ENCODE measurements around the gene CHST15. TPM values are rescaled to one million over a fixed set of nuclear protein-coding genes. Genes with fewer than 3 reads are reported as not detected.

The CHST15 gene
- total RNA-seq, 5 donors from 2014 or later (not counting 1 experiment from before 2014, with no cell fraction given) = 0.95 to 4.2 (median 1.3) TPM

- H3K4me1 ChIP-seq (ENCODE audit: control insufficient read depth in 1 of 2, extremely low read depth in 1 of 2, insufficient read depth in 2 of 2, low read length in 2 of 2) = peaks cover 12 to 29% of the 10 kb centered on the region in 2 experiments
- CTCF ChIA-PET = no interaction called here
Observed at GRCh38 chr10:124076148-124076733, 17.2 kb downstream of the CHST15 start.

GRCh38 chr10:124075231-124075955 is 18.0 kb downstream of the CHST15 start:
- Histone ChIP-seq H3K27ac (ENCODE audit: low read length) (no peak overlapping the region), H3K36me3 (ENCODE audit: control insufficient read depth in 2 of 2, extremely low read depth in 1 of 2, insufficient read depth in 1 of 2, low read length in 1 of 2) (no peaks in the 10 kb centered on the region), H3K4me1 (ENCODE audit: control insufficient read depth in 1 of 2, extremely low read depth in 1 of 2, insufficient read depth in 2 of 2, low read length in 2 of 2) (peaks cover 12 to 29% of the 10 kb centered on the region in 2 experiments)

More at GRCh38 chr10:124076148-124076733, 17.2 kb downstream of the CHST15 start:
- no peak overlapping the region for H3K4me3 Mint-ChIP-seq
- Histone ChIP-seq H3K9me3 (no peaks in the 10 kb centered on the region), H3K27me3 (replicated peaks in 1 of 2; ENCODE audit: control insufficient read depth in 2 of 2, extremely low read depth in 1 of 2, insufficient read depth in 2 of 2, low read length in 1 of 2) (peaks cover 0 to 9% of the 10 kb centered on the region in 2 experiments), H3K36me3 (ENCODE audit: control insufficient read depth in 2 of 2, extremely low read depth in 1 of 2, insufficient read depth in 1 of 2, low read length in 1 of 2) (no peaks in the 10 kb centered on the region), H3K27ac (ENCODE audit: low read length) (no peak overlapping the region), H3K4me3 (ENCODE audit: control insufficient read depth in 1 of 2, extremely low read depth in 1 of 2, low read length in 1 of 2) (no peak overlapping the region)
- peaks cover 18 to 24% (median 18%) of the 10 kb centered on the region in 3 donors for H3K4me1 Mint-ChIP-seq
- no peaks in the 10 kb centered on the region for H3K36me3 Mint-ChIP-seq
- peaks cover 0 to 9% of the 10 kb centered on the region in 2 donors for H3K27me3 Mint-ChIP-seq
- DNase-seq (no peak), ATAC-seq (replicated peaks in 1 of 4) (no peak)
- no peak overlapping the region for H3K27ac Mint-ChIP-seq
- WGBS (ENCODE audit: insufficient coverage) = 79% methylated on average over 7 of the region's 9 CpGs
- no peaks in the 10 kb centered on the region for H3K9me3 Mint-ChIP-seq
- POLR2A ChIA-PET = interaction anchor here in 1 of 2 donors (0.6 kb wide), 1 partner anchor 1660 kb away, joined by 6 read pairs; no protein-coding TSS in a partner anchor

GRCh38 chr10:124074501-124075109 is 18.8 kb downstream of the CHST15 start:
- Histone ChIP-seq H3K36me3 (ENCODE audit: control insufficient read depth in 2 of 2, extremely low read depth in 1 of 2, insufficient read depth in 1 of 2, low read length in 1 of 2) (no peaks in the 10 kb centered on the region), H3K27me3 (replicated peaks in 1 of 2; ENCODE audit: control insufficient read depth in 2 of 2, extremely low read depth in 1 of 2, insufficient read depth in 2 of 2, low read length in 1 of 2) (peaks cover 0 to 9% of the 10 kb centered on the region in 2 experiments), H3K4me3 (ENCODE audit: control insufficient read depth in 1 of 2, extremely low read depth in 1 of 2, low read length in 1 of 2) (no peak overlapping the region), H3K4me1 (ENCODE audit: control insufficient read depth in 1 of 2, extremely low read depth in 1 of 2, insufficient read depth in 2 of 2, low read length in 2 of 2) (peaks cover 12 to 29% of the 10 kb centered on the region in 2 experiments), H3K27ac (ENCODE audit: low read length) (no peak overlapping the region), H3K9me3 (no peaks in the 10 kb centered on the region)
- H3K9me3 Mint-ChIP-seq = no peaks in the 10 kb centered on the region
- POLR2A ChIA-PET = no interaction called here
- peak overlapping the region; percentile 1 to 66 for H3K27ac Mint-ChIP-seq
- CTCF ChIA-PET = no interaction called here
- ATAC-seq (replicated peaks in 1 of 4) (peak in 3 of 4 experiments; percentile 33 to 85 (median 74)), DNase-seq (peak in 8 of 35 experiments; percentile 12 to 47 (median 16))
- H3K4me1 Mint-ChIP-seq = peaks cover 13 to 24% (median 18%) of the 10 kb centered on the region in 3 donors
- peaks cover 0 to 9% of the 10 kb centered on the region in 2 donors for H3K27me3 Mint-ChIP-seq
- no peaks in the 10 kb centered on the region for H3K36me3 Mint-ChIP-seq
- WGBS (ENCODE audit: insufficient coverage) = 42% methylated on average over 8 of the region's 12 CpGs
- H3K4me3 Mint-ChIP-seq = peak overlapping the region in 2 of 3 donors; percentile 18 to 57

More at GRCh38 chr10:124075231-124075955, 18.0 kb downstream of the CHST15 start:
- no peaks in the 10 kb centered on the region for H3K36me3 Mint-ChIP-seq
- no peaks in the 10 kb centered on the region for H3K9me3 Mint-ChIP-seq
- no peak overlapping the region for H3K4me3 ChIP-seq (ENCODE audit: control insufficient read depth in 1 of 2, extremely low read depth in 1 of 2, low read length in 1 of 2)
- DNase-seq (no peak), ATAC-seq (replicated peaks in 1 of 4) (no peak)
- H3K27me3 ChIP-seq (replicated peaks in 1 of 2; ENCODE audit: control insufficient read depth in 2 of 2, extremely low read depth in 1 of 2, insufficient read depth in 2 of 2, low read length in 1 of 2) = peaks cover 0 to 9% of the 10 kb centered on the region in 2 experiments
- CTCF ChIA-PET = no interaction called here
- 74% methylated on average over 4 of the region's 12 CpGs for WGBS (ENCODE audit: insufficient coverage)
- H3K27me3 Mint-ChIP-seq = peaks cover 0 to 9% of the 10 kb centered on the region in 2 donors
- H3K9me3 ChIP-seq = no peaks in the 10 kb centered on the region
- no peak overlapping the region for H3K4me3 Mint-ChIP-seq
- peaks cover 18 to 24% (median 18%) of the 10 kb centered on the region in 3 donors for H3K4me1 Mint-ChIP-seq
- H3K27ac Mint-ChIP-seq = no peak overlapping the region
- POLR2A ChIA-PET = no interaction called here

- ChIA-PET POLR2A (no interaction called here), CTCF (no interaction called here)
- peak overlapping the region in 1 of 3 donors; percentile 57 for H3K4me3 Mint-ChIP-seq
- peaks cover 12 to 29% of the 10 kb centered on the region in 2 experiments for H3K4me1 ChIP-seq (ENCODE audit: control insufficient read depth in 1 of 2, extremely low read depth in 1 of 2, insufficient read depth in 2 of 2, low read length in 2 of 2)
- no peak overlapping the region for H3K27ac Mint-ChIP-seq
- H3K27me3 ChIP-seq (replicated peaks in 1 of 2; ENCODE audit: control insufficient read depth in 2 of 2, extremely low read depth in 1 of 2, insufficient read depth in 2 of 2, low read length in 1 of 2) = peaks cover 0 to 7% of the 10 kb centered on the region in 2 experiments
- no peaks in the 10 kb centered on the region for H3K36me3 Mint-ChIP-seq
- H3K9me3 ChIP-seq = no peaks in the 10 kb centered on the region
- no peak overlapping the region for H3K4me3 ChIP-seq (ENCODE audit: control insufficient read depth in 1 of 2, extremely low read depth in 1 of 2, low read length in 1 of 2)
- H3K27me3 Mint-ChIP-seq = peaks cover 0 to 9% of the 10 kb centered on the region in 2 donors
- 100% methylated on average over 4 of the region's 5 CpGs for whole genome bisulfite sequencing (ENCODE audit: insufficient coverage)
- ATAC-seq (replicated peaks in 1 of 4) (no peak), DNase-seq (no peak)
- no peaks in the 10 kb centered on the region for H3K36me3 ChIP-seq (ENCODE audit: control insufficient read depth in 2 of 2, extremely low read depth in 1 of 2, insufficient read depth in 1 of 2, low read length in 1 of 2)
- no peaks in the 10 kb centered on the region for H3K9me3 Mint-ChIP-seq
- H3K27ac ChIP-seq (ENCODE audit: low read length) = no peak overlapping the region
- peaks cover 13 to 24% (median 18%) of the 10 kb centered on the region in 3 donors for H3K4me1 Mint-ChIP-seq
Observed at GRCh38 chr10:124073978-124074377, 19.4 kb downstream of the CHST15 start.

- no peaks in the 10 kb centered on the region for H3K9me3 Mint-ChIP-seq
- peaks cover 12 to 29% of the 10 kb centered on the region in 2 experiments for H3K4me1 ChIP-seq (ENCODE audit: control insufficient read depth in 1 of 2, extremely low read depth in 1 of 2, insufficient read depth in 2 of 2, low read length in 2 of 2)
- H3K27me3 Mint-ChIP-seq = peaks cover 0 to 9% of the 10 kb centered on the region in 2 donors
- H3K4me3 Mint-ChIP-seq = peak overlapping the region in 1 of 3 donors; percentile 8
- H3K27ac ChIP-seq (ENCODE audit: low read length) = no peak overlapping the region
- H3K9me3 ChIP-seq = no peaks in the 10 kb centered on the region
- peaks cover 13 to 24% (median 18%) of the 10 kb centered on the region in 3 donors for H3K4me1 Mint-ChIP-seq
- DNase-seq (no peak), ATAC-seq (replicated peaks in 1 of 4) (no peak)
- peaks cover 0 to 11% of the 10 kb centered on the region in 2 experiments for H3K27me3 ChIP-seq (replicated peaks in 1 of 2; ENCODE audit: control insufficient read depth in 2 of 2, extremely low read depth in 1 of 2, insufficient read depth in 2 of 2, low read length in 1 of 2)
- ChIA-PET POLR2A (no interaction called here), CTCF (interaction anchor here in 1 of 2 donors (0.6 kb wide), 1 partner anchor 351 kb away, joined by 4 read pairs; no protein-coding TSS in a partner anchor)
- H3K36me3 Mint-ChIP-seq = no peaks in the 10 kb centered on the region
- H3K4me3 ChIP-seq (ENCODE audit: control insufficient read depth in 1 of 2, extremely low read depth in 1 of 2, low read length in 1 of 2) = no peak overlapping the region
- no peaks in the 10 kb centered on the region for H3K36me3 ChIP-seq (ENCODE audit: control insufficient read depth in 2 of 2, extremely low read depth in 1 of 2, insufficient read depth in 1 of 2, low read length in 1 of 2)
- 30% methylated on average over 3 of the region's 3 CpGs for WGBS (ENCODE audit: insufficient coverage)
- H3K27ac Mint-ChIP-seq = no peak overlapping the region
Observed at GRCh38 chr10:124072541-124072940, 20.9 kb downstream of the CHST15 start.

GRCh38 chr10:124072106-124072505 is 21.3 kb downstream of the CHST15 start:
- DNase-seq (no peak), ATAC-seq (replicated peaks in 1 of 4) (no peak)
- WGBS (ENCODE audit: insufficient coverage) = no CpG with 5 or more reads among the region's 4 CpGs
- Histone ChIP-seq H3K4me3 (ENCODE audit: control insufficient read depth in 1 of 2, extremely low read depth in 1 of 2, low read length in 1 of 2) (no peak overlapping the region), H3K27me3 (replicated peaks in 1 of 2; ENCODE audit: control insufficient read depth in 2 of 2, extremely low read depth in 1 of 2, insufficient read depth in 2 of 2, low read length in 1 of 2) (peaks cover 0 to 11% of the 10 kb centered on the region in 2 experiments), H3K9me3 (no peaks in the 10 kb centered on the region), H3K27ac (ENCODE audit: low read length) (no peak overlapping the region), H3K4me1 (ENCODE audit: control insufficient read depth in 1 of 2, extremely low read depth in 1 of 2, insufficient read depth in 2 of 2, low read length in 2 of 2) (peaks cover 15 to 29% of the 10 kb centered on the region in 2 experiments), H3K36me3 (ENCODE audit: control insufficient read depth in 2 of 2, extremely low read depth in 1 of 2, insufficient read depth in 1 of 2, low read length in 1 of 2) (no peaks in the 10 kb centered on the region)
- ChIA-PET CTCF (no interaction called here), POLR2A (no interaction called here)
- Mint-ChIP-seq H3K4me3 (peak overlapping the region in 1 of 3 donors; percentile 8), H3K27me3 (peaks cover 0 to 9% of the 10 kb centered on the region in 2 donors), H3K27ac (no peak overlapping the region), H3K36me3 (no peaks in the 10 kb centered on the region), H3K9me3 (no peaks in the 10 kb centered on the region), H3K4me1 (peaks cover 13 to 25% (median 18%) of the 10 kb centered on the region in 3 donors)
